H1 (cell line): ENCODE results near the gene LILRB3. TPM values are rescaled to one million over a fixed set of nuclear protein-coding genes. Genes with fewer than 3 reads are reported as not detected.
A peak's percentile ranks its signal among the peaks of the same experiment; 100 is the strongest.

Experiments used
- CTCF ChIA-PET: fragments of 300-600 bp; sonication (Branson Sonifier 250); formaldehyde crosslinking; loops from one replicate; lab custom pipeline; 2021; ENCODE audit not compliant: partially characterized antibody; lab: Charles Lee
- POLR2A ChIA-PET: fragments of 300-600 bp; sonication (Branson Sonifier 250); formaldehyde crosslinking; loops from one replicate; lab custom pipeline; 2021; ENCODE audit warnings: inconsistent platforms; ENCODE audit not compliant: partially characterized antibody; lab: Charles Lee
- DNase-seq, 2 experiments: peaks; one replicate each; pipeline versions ENCODE4 v3.0.0 to v3.0.0-alpha.2; 2010 to 2022; ENCODE audit warnings: low spot score in 2 of 2, low read depth in 1 of 2, mixed read lengths in 1 of 2
- FAIRE-seq: peaks from 2 replicates; lab custom pipeline; 2011; peaks lifted over from hg19 to GRCh38; lab: Jason Lieb, UNC
- H2AFZ ChIP-seq: 2 replicates; pipeline ENCODE4 v1.8.1; 2012; ENCODE audit warnings: low read length, inconsistent platforms
- H2AK5ac ChIP-seq: 2 replicates; pipeline ENCODE4 v1.6.1; 2013; ENCODE audit warnings: low read depth, low read length
- H2BK120ac ChIP-seq: replicated peaks from 2 replicates; pipeline ENCODE3; 2013; ENCODE audit warnings: low read depth, low read length, inconsistent platforms
- H2BK12ac ChIP-seq: 2 replicates; pipeline ENCODE4 v1.6.1; 2013; ENCODE audit warnings: low read depth, low read length
- H2BK15ac ChIP-seq: 2 replicates; pipeline ENCODE4 v1.6.1; 2013; ENCODE audit warnings: low read length
- H2BK20ac ChIP-seq: 2 replicates; pipeline ENCODE4 v1.6.1; 2013; ENCODE audit warnings: low read length
- H2BK5ac ChIP-seq: 2 replicates; pipeline ENCODE4 v1.6.1; 2013; ENCODE audit warnings: low read depth, low read length
- H3K14ac ChIP-seq: 2 replicates; pipeline ENCODE4 v1.6.1; 2013; ENCODE audit warnings: inconsistent platforms; ENCODE audit not compliant: insufficient read length
- H3K18ac ChIP-seq: 2 replicates; pipeline ENCODE4 v1.6.1; 2013; ENCODE audit warnings: low read length; ENCODE audit errors: extremely low read depth
- H3K23ac ChIP-seq: 2 replicates; pipeline ENCODE4 v1.6.1; 2013; ENCODE audit warnings: inconsistent platforms; ENCODE audit not compliant: insufficient read length
- H3K23me2 ChIP-seq: 2 replicates; pipeline ENCODE4 v1.6.1; 2013; ENCODE audit warnings: low read depth, low read length
- H3K27ac ChIP-seq: 2 replicates; pipeline ENCODE4 v1.6.1; 2011; ENCODE audit warnings: low read depth, low read length, inconsistent platforms
- H3K27me3 ChIP-seq, 4 experiments: replicated peaks in 1 of 4; 1 replicate in 1 of 4; 2 replicates in 3 of 4; pipeline versions ENCODE4 v1.6.1 to v1.8.1; 2011 to 2013; ENCODE audit warnings: low read length in 3 of 4, mild to moderate bottlenecking in 3 of 4, inconsistent platforms in 2 of 4, mixed read lengths in 2 of 4, moderate library complexity in 1 of 4; ENCODE audit not compliant: control insufficient read depth in 3 of 4, insufficient read depth in 3 of 4; ENCODE audit errors: extremely low read depth in 1 of 4
- H3K36me3 ChIP-seq, 4 experiments: 2 replicates each; pipeline versions ENCODE4 v1.6.1 to v1.8.1; 2011 to 2013; ENCODE audit warnings: mild to moderate bottlenecking in 4 of 4, low read length in 3 of 4, moderate library complexity in 2 of 4, control low read depth in 1 of 4, inconsistent platforms in 1 of 4; ENCODE audit not compliant: insufficient read depth in 4 of 4, control insufficient read depth in 2 of 4
- H3K4ac ChIP-seq: replicated peaks from 2 replicates; pipeline ENCODE3; 2013; ENCODE audit warnings: low read length, low read depth, mixed read lengths, inconsistent platforms; ENCODE audit not compliant: insufficient read length
- H3K4me1 ChIP-seq, 4 experiments: replicated peaks in 1 of 4; 1 replicate in 1 of 4; 2 replicates in 3 of 4; pipeline versions ENCODE4 v1.6.1 to v1.8.1; 2011 to 2013; ENCODE audit warnings: low read length in 3 of 4, inconsistent platforms in 2 of 4, mixed read lengths in 1 of 4; ENCODE audit not compliant: insufficient read depth in 4 of 4, control insufficient read depth in 3 of 4
- H3K4me2 ChIP-seq, 2 experiments: 2 replicates each; pipeline versions ENCODE4 v1.6.1 to v1.8.1; 2011 to 2013; ENCODE audit warnings: low read depth in 2 of 2, low read length in 2 of 2, control low read depth in 1 of 2, inconsistent platforms in 1 of 2, mild to moderate bottlenecking in 1 of 2; ENCODE audit not compliant: insufficient read depth in 1 of 2
- H3K4me3 ChIP-seq, 4 experiments: fragments of 200-600, 300-600 bp in 1 of 4; sonication (generic), shearing (Covaris generic), sonication (Bioruptor Twin) in 1 of 4; 2 replicates each; pipeline versions ENCODE4 v1.5.1 to v1.8.1; 2011 to 2016; ENCODE audit warnings: low read length in 4 of 4, low read depth in 3 of 4, control low read depth in 2 of 4, inconsistent platforms in 2 of 4, mild to moderate bottlenecking in 2 of 4, mixed read lengths in 1 of 4, moderate library complexity in 1 of 4; ENCODE audit not compliant: insufficient read depth in 2 of 4; ENCODE audit errors: extremely low read depth in 1 of 4
- H3K56ac ChIP-seq: replicated peaks from 2 replicates; pipeline ENCODE3; 2013; ENCODE audit warnings: low read depth, mild to moderate bottlenecking, mixed read lengths, low read length, inconsistent platforms; ENCODE audit not compliant: insufficient read length
- H3K79me1 ChIP-seq: 2 replicates; pipeline ENCODE4 v1.6.1; 2013; ENCODE audit warnings: low read depth, low read length, control low read depth
- H3K79me2 ChIP-seq, 2 experiments: 2 replicates each; pipeline versions ENCODE4 v1.6.1 to v1.8.1; 2012 to 2013; ENCODE audit warnings: low read length in 2 of 2, mild to moderate bottlenecking in 2 of 2, inconsistent platforms in 1 of 2; ENCODE audit not compliant: insufficient read depth in 2 of 2, control insufficient read depth in 1 of 2
- H3K9ac ChIP-seq, 4 experiments: replicated peaks in 1 of 4; 1 replicate in 1 of 4; 2 replicates in 3 of 4; pipeline versions ENCODE4 v1.6.1 to v1.8.1; 2011 to 2013; ENCODE audit warnings: low read depth in 3 of 4, low read length in 3 of 4, control low read depth in 2 of 4, mild to moderate bottlenecking in 2 of 4, moderate library complexity in 2 of 4, inconsistent platforms in 1 of 4; ENCODE audit errors: extremely low read depth in 1 of 4
- H3K9me3 ChIP-seq, 2 experiments: 2 replicates each; pipeline versions ENCODE4 v1.6.1 to v1.8.1; 2012 to 2013; ENCODE audit warnings: mild to moderate bottlenecking in 2 of 2, moderate library complexity in 2 of 2, control low read depth in 1 of 2, inconsistent platforms in 1 of 2, low read depth in 1 of 2, low read length in 1 of 2, mixed read lengths in 1 of 2; ENCODE audit not compliant: insufficient read depth in 2 of 2
- H4K20me1 ChIP-seq, 2 experiments: replicated peaks in 1 of 2; 2 replicates each; pipeline versions ENCODE3 to v1.8.1; 2011 to 2013; ENCODE audit warnings: inconsistent platforms in 2 of 2, low read length in 2 of 2, mild to moderate bottlenecking in 1 of 2; ENCODE audit not compliant: insufficient read depth in 2 of 2, control insufficient read depth in 1 of 2
- H4K5ac ChIP-seq: 2 replicates; pipeline ENCODE4 v1.6.1; 2013; ENCODE audit warnings: low read length, low read depth, mixed read lengths, inconsistent platforms; ENCODE audit not compliant: insufficient read length
- H4K8ac ChIP-seq: 2 replicates; pipeline ENCODE4 v1.8.0; 2013; ENCODE audit warnings: mild to moderate bottlenecking, moderate library complexity, low read length, inconsistent platforms; ENCODE audit not compliant: insufficient read depth; ENCODE audit errors: extremely low read depth
- H4K91ac ChIP-seq: replicated peaks from 2 replicates; pipeline ENCODE3; 2013; ENCODE audit warnings: low read length, mixed read lengths, inconsistent platforms; ENCODE audit not compliant: insufficient read length
- CHD2 ChIP-seq: IDR thresholded peaks from 2 replicates; pipeline ENCODE4 v1.6.1; 2012; ENCODE audit warnings: low read length, improper control_type of control experiment
- WGBS, 2 experiments: shearing (Covaris generic) in 1 of 2; methylation state at CpG; one replicate each; pipeline versions ENCODE4 v1.1.6 to v1.1.7; 2013 to 2015; ENCODE audit warnings: low lambda C conversion rate in 2 of 2, mixed read lengths in 2 of 2, inconsistent platforms in 1 of 2, low coverage in 1 of 2, missing lambda C conversion rate in 1 of 2; ENCODE audit not compliant: insufficient replicate concordance in 2 of 2, insufficient coverage in 1 of 2, insufficient read length in 1 of 2; ENCODE audit errors: extremely low coverage in 1 of 2, missing lambda C conversion rate in 1 of 2; 5-methylcytosine and 5-hydroxymethylcytosine counted together
- polyA plus RNA-seq, 7 experiments: library from polyadenylated mRNA; depleted of rRNA in 3 of 7; stranded (reverse) in 5 of 7; unstranded in 2 of 7; fragments of >200 nt in 5 of 7; fragments of 200-250 nt in 2 of 7; gene quantifications; 1 replicate in 5 of 7; 2 replicates in 1 of 7; 4 replicates in 1 of 7; pipeline versions ENCODE4 v1.2.1 to v1.2.3, GENCODE V29; 2011 to 2013; ENCODE audit warnings: missing spikeins in 2 of 7, mixed read lengths in 2 of 7
- total RNA-seq: library from RNA; stranded (reverse); fragmentation: NEBNext Ultra II Directional; extraction: Animal tissue kit (Norgen Biotek cat#: 25700); gene quantifications from 2 replicates; pipeline ENCODE4 v1.2.1, GENCODE V29; 2021

Gene LILRB3
- total and polyA plus RNA-seq, 2 of the 8 experiments (the other 6 are each of a cell fraction or from before 2014, with no cell fraction given), result not detected

- POLR2A ChIA-PET, result interaction anchor here (1.0 to 28.7 kb wide), 6 partner anchors 9 to 78 kb away, joined by 3 to 909 read pairs (median 22); partner anchors contain the start of genes CNOT3, LENG1, RPS9 and TMC4
- H2BK120ac ChIP-seq, result no peak overlapping the region
- no peak for TF ChIP-seq CHD2
Observed at GRCh38 chr19:54188215-54188871, 34.5 kb downstream of the LILRB3 start.

More at GRCh38 chr19:54188215-54188871, 34.5 kb downstream of the LILRB3 start:
- Histone ChIP-seq H3K4ac (no peak overlapping the region), H3K27me3 (no peaks in the 10 kb centered on the region), H3K36me3 (peaks cover 4 to 12% (median 8%) of the 10 kb centered on the region in 4 experiments; a peak in 6 of 8 replicates), H3K4me2 (peak overlapping the region; percentile 80 to 86), H3K9ac (peak overlapping the region in 3 of 4 experiments; percentile 77 to 79 (median 78); a peak in 6 of 7 replicates), H4K8ac (peak overlapping the region; percentile 6; the same call in 1 of the 2 replicates), H3K23ac (no peak overlapping the region), H2AK5ac (no peak overlapping the region), H3K9me3 (no peaks in the 10 kb centered on the region), H3K79me1 (peaks cover 13% of the 10 kb centered on the region), H2BK15ac (no peak overlapping the region), H3K56ac (peak overlapping the region; percentile 18), H3K79me2 (peaks cover 3 to 32% of the 10 kb centered on the region in 2 experiments; a peak in 3 of 4 replicates), H3K4me1 (peaks cover 3 to 12% (median 7%) of the 10 kb centered on the region in 4 experiments; a peak in 5 of 7 replicates), H3K27ac (0 out of 2 replicates have a peak overlapping the region, but pooled peaks have one; percentile 86), H2BK5ac (no peak overlapping the region; the same call in 1 of the 2 replicates), H4K20me1 (peaks cover 0 to 12% of the 10 kb centered on the region in 2 experiments), H2BK20ac (no peak overlapping the region), H3K4me3 (peak overlapping the region; percentile 60 to 96 (median 68)), H4K5ac (no peak overlapping the region), H2BK12ac (no peak overlapping the region), H2AFZ (no peak overlapping the region), H3K14ac (no peak overlapping the region), H3K23me2 (peaks cover 11% of the 10 kb centered on the region), H4K91ac (no peak overlapping the region), H3K18ac (no peak overlapping the region; the same call in 1 of the 2 replicates)
- FAIRE-seq, result no peak
- CTCF ChIA-PET, result interaction anchor here (0.7 to 2.3 kb wide), 10 partner anchors 8 to 129 kb away, joined by 3 to 7 read pairs (median 4); no protein-coding TSS in a partner anchor
- no peak for DNase-seq
- WGBS, 2 experiments, result 52% methylated on average over 10 of the region's 12 CpGs; no CpG with 5 or more reads in 1 of the 2 experiments
